Sigmoid colon (tissue), 7 donors: ENCODE measurements around the gene THYN1. TPM values are rescaled to one million over a fixed set of nuclear protein-coding genes. Genes with fewer than 3 reads are reported as not detected.

Source experiments
- DNase-seq: peaks from one replicate; pipeline ENCODE4 v3.0.0-alpha.2; 2019
- H3K27ac ChIP-seq, 4 donors: fragments of 200-600 bp; sonication (generic); one replicate each; pipeline ENCODE4 v1.5.1; 2016 to 2019; ENCODE audit warnings: mild to moderate bottlenecking in 1 of 4
- H3K27me3 ChIP-seq, 3 donors: fragments of 200-600 bp; sonication (generic); one replicate each; pipeline ENCODE4 v1.5.1; 2019; ENCODE audit warnings: mild to moderate bottlenecking in 1 of 3
- H3K36me3 ChIP-seq, 4 donors: fragments of 200-600 bp; sonication (generic); one replicate each; pipeline ENCODE4 v1.5.1; 2016 to 2019
- H3K4me1 ChIP-seq, 4 donors: fragments of 200-600 bp; sonication (generic); one replicate each; pipeline ENCODE4 v1.5.1; 2017 to 2019
- H3K4me3 ChIP-seq, 4 donors: fragments of 200-600 bp; sonication (generic); one replicate each; pipeline ENCODE4 v1.5.1; 2017 to 2019; ENCODE audit warnings: mild to moderate bottlenecking in 2 of 4, moderate library complexity in 1 of 4
- H3K9me3 ChIP-seq, 4 donors: fragments of 200-600 bp in 3 of 4; sonication (generic) in 3 of 4; one replicate each; pipeline versions ENCODE4 v1.5.1 to v1.6.1; 2013 to 2019
- CTCF ChIP-seq, 4 experiments: fragments of 450-650 bp in 3 of 4; fragments of 200-600 bp in 1 of 4; IDR thresholded peaks; one replicate each; pipeline ENCODE4 v1.5.1; 2016 to 2019; ENCODE audit warnings: antibody characterized with exemption in 4 of 4, mild to moderate bottlenecking in 3 of 4, moderate library complexity in 2 of 4
- EP300 ChIP-seq, 4 donors: sonication (generic); formaldehyde crosslinking; IDR thresholded peaks; one replicate each; pipeline ENCODE4 v1.6.1; 2017; ENCODE audit warnings: antibody characterized with exemption in 4 of 4
- POLR2A ChIP-seq, 2 donors: fragments of 450-650 bp; IDR thresholded peaks; one replicate each; pipeline ENCODE4 v1.6.1; 2016; ENCODE audit warnings: antibody characterized with exemption in 2 of 2, mild to moderate bottlenecking in 2 of 2, moderate library complexity in 2 of 2
- POLR2AphosphoS5 ChIP-seq, 4 donors: sonication (generic); formaldehyde crosslinking; IDR thresholded peaks; one replicate each; pipeline ENCODE4 v1.6.1; 2017; ENCODE audit warnings: antibody characterized with exemption in 4 of 4
- WGBS, 2 donors: extraction: QIAGEN DNeasy Blood & Tissue Kit; methylation state at CpG; one replicate each; pipeline ENCODE4 v1.1.7; 2013; 5-methylcytosine and 5-hydroxymethylcytosine counted together
- intact Hi-C: fragments of 100-400 bp; cut with DNase I; formaldehyde crosslinking; loops from one replicate; pipeline ENCODE4 v1.15.1; 2023
- polyA plus RNA-seq, 3 donors: library from polyadenylated mRNA; stranded (reverse); fragments of 200-250 nt; gene quantifications; one replicate each; pipeline ENCODE4 v1.2.3, GENCODE V29; 2013
- total RNA-seq, 4 donors: library from RNA; depleted of rRNA; stranded (reverse); fragments of >200 nt; gene quantifications; one replicate each; pipeline ENCODE4 v1.1.0, GENCODE V29; 2016
- donor health status: healthy with polysubstance abuse.
- donor health status: Bipolar disorder and iron deficiency.
- donor health status: healthy.

Gene THYN1
- total and polyA plus RNA-seq, 7 donors = 38.1 to 92.2 (median 69.9) TPM

- H3K27me3 ChIP-seq = no peaks in the 10 kb centered on the region
- H3K4me1 ChIP-seq = no peaks in the 10 kb centered on the region
- H3K27ac ChIP-seq = no peak overlapping the region
- WGBS, 2 donors = 97% methylated on average over 9 of the region's 9 CpGs
- DNase-seq = no peak
- intact Hi-C loops = no loop called here
- H3K9me3 ChIP-seq = no peaks in the 10 kb centered on the region
- H3K36me3 ChIP-seq = peaks cover 7 to 82% (median 21%) of the 10 kb centered on the region in 4 donors
- no peak for TF ChIP-seq POLR2AphosphoS5 (IDR thresholded peaks at IDR 0.05)
- no peak for TF ChIP-seq CTCF (IDR thresholded peaks at IDR 0.05)
- TF ChIP-seq POLR2A (IDR thresholded peaks at IDR 0.05) = no peak
- no peak for TF ChIP-seq EP300 (IDR thresholded peaks at IDR 0.05)
- H3K4me3 ChIP-seq = no peak overlapping the region
These were observed 47.4 kb downstream of the THYN1 start for GRCh38 chr11:134205729-134206128.

- WGBS, 2 donors = 94 to 98% methylated on average over 4 of the region's 4 CpGs
- Histone ChIP-seq H3K27me3 (no peaks in the 10 kb centered on the region), H3K36me3 (peaks cover 5 to 73% (median 20%) of the 10 kb centered on the region in 4 donors), H3K27ac (no peak overlapping the region), H3K9me3 (no peaks in the 10 kb centered on the region), H3K4me3 (no peak overlapping the region), H3K4me1 (no peaks in the 10 kb centered on the region)
- intact Hi-C loops = no loop called here
- DNase-seq = no peak
- TF ChIP-seq EP300 (IDR thresholded peaks at IDR 0.05) (no peak), POLR2AphosphoS5 (IDR thresholded peaks at IDR 0.05) (no peak), POLR2A (IDR thresholded peaks at IDR 0.05) (no peak)
These were observed 50.5 kb downstream of the THYN1 start for GRCh38 chr11:134202661-134203060.

- H3K4me1 ChIP-seq = no peaks in the 10 kb centered on the region
- no peak overlapping the region for H3K4me3 ChIP-seq
- no peaks in the 10 kb centered on the region for H3K27me3 ChIP-seq
- 95 to 96% methylated on average over 6 of the region's 6 CpGs for WGBS, 2 donors
- peaks cover 0 to 62% (median 15%) of the 10 kb centered on the region in 4 donors for H3K36me3 ChIP-seq
- no peaks in the 10 kb centered on the region for H3K9me3 ChIP-seq
- no peak for TF ChIP-seq POLR2AphosphoS5 (IDR thresholded peaks at IDR 0.05)
- TF ChIP-seq CTCF (IDR thresholded peaks at IDR 0.05) = no peak
- TF ChIP-seq POLR2A (IDR thresholded peaks at IDR 0.05) = no peak
- TF ChIP-seq EP300 (IDR thresholded peaks at IDR 0.05) = no peak
- no peak overlapping the region for H3K27ac ChIP-seq
- DNase-seq = no peak
- intact Hi-C loops = no loop called here
These were observed 52.5 kb downstream of the THYN1 start for GRCh38 chr11:134200688-134201087.

GRCh38 chr11:134199531-134199930 lies 53.6 kb downstream of the THYN1 start:
- Histone ChIP-seq H3K27ac (no peak overlapping the region), H3K36me3 (peaks cover 0 to 58% (median 15%) of the 10 kb centered on the region in 4 donors)
- intact Hi-C loops = no loop called here

More at GRCh38 chr11:134199531-134199930, 53.6 kb downstream of the THYN1 start:
- WGBS, 2 donors = 97% methylated on average over 9 of the region's 9 CpGs
- H3K9me3 ChIP-seq = no peaks in the 10 kb centered on the region
- no peak for DNase-seq
- no peaks in the 10 kb centered on the region for H3K27me3 ChIP-seq
- H3K4me1 ChIP-seq = no peaks in the 10 kb centered on the region
- H3K4me3 ChIP-seq = no peak overlapping the region
- TF ChIP-seq POLR2AphosphoS5 (IDR thresholded peaks at IDR 0.05) (no peak), CTCF (IDR thresholded peaks at IDR 0.05) (no peak), POLR2A (IDR thresholded peaks at IDR 0.05) (no peak), EP300 (IDR thresholded peaks at IDR 0.05) (no peak)

Other genes with a start within 250 kb of the THYN1 start
- gene JAM3, start 184.3 kb downstream of the THYN1 start, total RNA-seq = 100 to 1,000 TPM in 1 of 4 donors, 10 to 100 TPM in 3; 69.4 to 125 (median 82.0) TPM
- gene JAM3, start 184.3 kb downstream of the THYN1 start, polyA plus RNA-seq = 1 to 10 TPM in 2 of 3 donors, under 1 TPM in 1; 0.69 to 7.5 (median 3.0) TPM
- 1 to 10 TPM; 6.4 to 8.9 (median 8.0) TPM for gene NCAPD3, start 29.4 kb downstream of the THYN1 start, total RNA-seq
- 10 to 100 TPM in 1 of 3 donors, 1 to 10 TPM in 2; 1.8 to 13.0 (median 3.0) TPM for gene NCAPD3, start 29.4 kb downstream of the THYN1 start, polyA plus RNA-seq
- 10 to 100 TPM; 35.7 to 53.7 (median 37.3) TPM for gene VPS26B, start 28.7 kb downstream of the THYN1 start, total RNA-seq
- gene VPS26B, start 28.7 kb downstream of the THYN1 start, polyA plus RNA-seq = 10 to 100 TPM; 22.8 to 26.4 (median 22.9) TPM
- 10 to 100 TPM; 25.5 to 30.1 (median 26.9) TPM for gene ACAD8, start 216 bp upstream of the THYN1 start, total RNA-seq
- gene ACAD8, start 216 bp upstream of the THYN1 start, polyA plus RNA-seq = 10 to 100 TPM; 19.0 to 31.2 (median 28.0) TPM
- gene GLB1L3, start 23.0 kb upstream of the THYN1 start, total RNA-seq = 1 to 10 TPM in 3 of 4 donors, under 1 TPM in 1; 0.82 to 8.9 (median 4.1) TPM
- under 1 TPM in 1 of 3 donors, not detected in 2; 0.25 TPM for gene GLB1L3, start 23.0 kb upstream of the THYN1 start, polyA plus RNA-seq
- 100 to 1,000 TPM in 1 of 4 donors, 10 to 100 TPM in 3; 30.8 to 108 (median 51.0) TPM for gene GLB1L2, start 78.6 kb upstream of the THYN1 start, total RNA-seq
- gene GLB1L2, start 78.6 kb upstream of the THYN1 start, polyA plus RNA-seq = 10 to 100 TPM in 1 of 3 donors, 1 to 10 TPM in 2; 4.2 to 16.5 (median 6.0) TPM
- gene B3GAT1, start 158.9 kb upstream of the THYN1 start, total RNA-seq = under 1 TPM in 3 of 4 donors, not detected in 1; 0.16 to 0.28 (median 0.27) TPM
- gene B3GAT1, start 158.9 kb upstream of the THYN1 start, polyA plus RNA-seq = under 1 TPM in 1 of 3 donors, not detected in 2; 0.63 TPM